Ishikawa (cell line): ENCODE results near the gene UBE2QL1.

Source experiments
- CEBPB ChIP-seq: IDR thresholded peaks from 2 replicates; pipeline ENCODE4 v1.6.1; 2012
- CREB1 ChIP-seq: IDR thresholded peaks from 2 replicates; pipeline ENCODE4 v1.6.1; 2012; ENCODE audit warnings: low read depth
- EGR1 ChIP-seq: IDR thresholded peaks from 2 replicates; pipeline ENCODE4 v1.6.1; 2012
- EP300 ChIP-seq: IDR thresholded peaks from 2 replicates; pipeline ENCODE4 v1.6.1; 2012; ENCODE audit warnings: borderline replicate concordance
- FOXM1 ChIP-seq: IDR thresholded peaks from 2 replicates; pipeline ENCODE4 v1.6.1; 2012; ENCODE audit warnings: low read depth, borderline replicate concordance
- MAX ChIP-seq: IDR thresholded peaks from 2 replicates; pipeline ENCODE4 v1.6.1; 2012
- NFIC ChIP-seq: IDR thresholded peaks from 2 replicates; pipeline ENCODE4 v1.6.1; 2012
- RAD21 ChIP-seq: IDR thresholded peaks from 2 replicates; pipeline ENCODE4 v1.6.1; 2012; ENCODE audit warnings: low read depth
- REST ChIP-seq: IDR thresholded peaks from 2 replicates; pipeline ENCODE4 v1.6.1; 2012; ENCODE audit warnings: low read depth, mild to moderate bottlenecking
- TAF1 ChIP-seq: IDR thresholded peaks from 2 replicates; pipeline ENCODE4 v1.6.1; 2012; ENCODE audit warnings: low read depth, mild to moderate bottlenecking
- TCF12 ChIP-seq: IDR thresholded peaks from 2 replicates; pipeline ENCODE4 v1.6.1; 2012; ENCODE audit warnings: low read depth
- TEAD4 ChIP-seq: IDR thresholded peaks from 2 replicates; pipeline ENCODE4 v1.6.1; 2012
- USF1 ChIP-seq: IDR thresholded peaks from 2 replicates; pipeline ENCODE4 v1.6.1; 2012
- YY1 ChIP-seq: IDR thresholded peaks from 2 replicates; pipeline ENCODE4 v1.6.1; 2012; ENCODE audit warnings: low read depth
- ZBTB7A ChIP-seq: IDR thresholded peaks from 2 replicates; pipeline ENCODE4 v1.6.1; 2012; ENCODE audit warnings: low read depth

Gene UBE2QL1

GRCh38 chr5:6522923-6523322 is 74.3 kb downstream of the UBE2QL1 start:
- TF ChIP-seq FOXM1 = no peak
- no peak for TF ChIP-seq CEBPB
- TF ChIP-seq USF1 = no peak
- no peak for TF ChIP-seq ZBTB7A
- TF ChIP-seq YY1 = no peak
- TF ChIP-seq TCF12 = no peak
- TF ChIP-seq TAF1 = no peak
- no peak for TF ChIP-seq EGR1
- no peak for TF ChIP-seq CREB1
- no peak for TF ChIP-seq EP300

- TF ChIP-seq CEBPB = no peak
- TF ChIP-seq ZBTB7A = no peak
- TF ChIP-seq TEAD4 = no peak
- no peak for TF ChIP-seq EGR1
- no peak for TF ChIP-seq RAD21
- TF ChIP-seq REST = no peak
- no peak for TF ChIP-seq EP300
- TF ChIP-seq TAF1 = no peak
- no peak for TF ChIP-seq NFIC
- no peak for TF ChIP-seq FOXM1
- no peak for TF ChIP-seq USF1
- no peak for TF ChIP-seq YY1
- no peak for TF ChIP-seq CREB1
- TF ChIP-seq MAX = no peak
- no peak for TF ChIP-seq TCF12
Measured at GRCh38 chr5:6525422-6525821, 76.8 kb downstream of the UBE2QL1 start.

- TF ChIP-seq NFIC (no peak), TAF1 (no peak), RAD21 (peak; percentile 45), ZBTB7A (no peak)
Measured at GRCh38 chr5:6525910-6526309, 77.3 kb downstream of the UBE2QL1 start.

- TF ChIP-seq TEAD4 (no peak), ZBTB7A (no peak), NFIC (no peak), FOXM1 (no peak), EP300 (no peak), TCF12 (no peak)
Measured at GRCh38 chr5:6527749-6528455, 79.2 kb downstream of the UBE2QL1 start.

- no peak for TF ChIP-seq MAX
- no peak for TF ChIP-seq REST
- TF ChIP-seq ZBTB7A = no peak
- TF ChIP-seq TCF12 = no peak
- no peak for TF ChIP-seq TEAD4
- TF ChIP-seq NFIC = no peak
- TF ChIP-seq YY1 = no peak
Measured at GRCh38 chr5:6535594-6535993, 86.9 kb downstream of the UBE2QL1 start.

GRCh38 chr5:6539060-6539459 is 90.4 kb downstream of the UBE2QL1 start:
- TF ChIP-seq RAD21 (no peak), TEAD4 (no peak), CREB1 (no peak), NFIC (no peak), CEBPB (no peak), YY1 (no peak), MAX (no peak), REST (no peak), USF1 (no peak), TCF12 (no peak), TAF1 (no peak), FOXM1 (no peak), EP300 (no peak), EGR1 (no peak), ZBTB7A (no peak)
